GM19372 (cell line): ENCODE results near the gene ZC3H12C.
"Not testable (repeated sequence)": the region's sequence is repeated elsewhere in the genome, so short reads cannot be mapped to it uniquely, and the experiment has no call there.

Experiments used
- ATAC-seq: cut with Tn5 transposase; IDR thresholded peaks from one replicate; pipeline ENCODE4 v1.9.1; 2021; ENCODE audit warnings: mild to moderate bottlenecking, low read depth, moderate library complexity; ENCODE audit not compliant: unreplicated experiment

Gene ZC3H12C

DNA sequence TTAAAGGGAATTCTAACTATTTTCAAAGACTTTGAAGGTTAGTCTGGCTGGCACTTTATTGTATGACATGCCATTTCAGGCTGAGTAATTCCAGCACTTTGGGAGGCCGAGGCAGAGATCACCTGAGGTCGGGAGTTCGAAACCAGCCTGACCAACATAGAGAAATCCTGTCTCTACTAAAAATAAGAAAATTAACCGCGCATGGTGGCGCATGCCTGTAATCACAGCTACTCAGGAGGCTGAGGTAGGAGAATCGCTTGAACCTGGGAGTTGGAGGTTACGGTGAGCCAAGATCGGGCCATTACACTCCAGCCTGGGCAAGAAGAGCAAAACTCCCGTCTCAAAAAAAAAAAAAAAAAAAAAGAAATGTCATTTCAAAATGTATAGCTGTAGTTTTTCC is 107.6 kb downstream of the ZC3H12C start:
- no peak for ATAC-seq

GRCh38 chr11:110207123-110207522 is 113.9 kb downstream of the ZC3H12C start:
- ATAC-seq = no peak

- not testable (repeated sequence) for ATAC-seq
Measured at GRCh38 chr11:110208678-110209312, 115.6 kb downstream of the ZC3H12C start.

- not testable (repeated sequence) for ATAC-seq
Measured at GRCh38 chr11:110209313-110209694, 116.1 kb downstream of the ZC3H12C start.

DNA sequence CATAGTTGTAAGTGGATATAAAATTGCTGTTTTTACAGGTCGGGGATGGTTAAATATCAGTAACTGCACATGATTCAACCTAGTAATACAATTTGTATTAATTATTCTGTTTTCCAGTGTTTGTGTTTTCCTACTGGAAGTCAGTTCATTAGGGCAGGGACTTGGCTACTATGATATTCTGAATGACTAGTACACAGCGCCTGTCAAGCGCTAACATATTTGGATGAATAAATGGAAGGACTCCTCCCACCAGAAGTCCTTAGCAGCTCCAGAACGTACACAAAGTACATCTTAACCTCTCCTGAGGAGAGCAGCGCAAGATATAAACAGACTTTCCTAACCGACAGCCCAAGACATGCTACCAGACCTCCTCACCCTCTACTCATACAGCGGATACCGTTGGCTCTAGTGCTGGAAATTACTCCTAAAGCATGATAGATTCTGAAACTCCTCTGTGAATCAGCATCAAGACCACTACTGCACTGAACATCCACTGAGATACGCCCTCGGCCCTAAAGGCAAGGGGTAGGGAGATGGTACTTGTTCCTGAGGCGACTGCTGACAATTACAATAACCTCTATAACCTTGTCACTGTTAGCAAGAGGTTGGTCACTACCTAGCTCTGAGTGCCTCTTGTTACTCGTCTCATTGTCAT is 124.2 kb downstream of the ZC3H12C start:
- ATAC-seq = no peak

- ATAC-seq = no peak
Measured at GRCh38 chr11:110217936-110218335, 124.7 kb downstream of the ZC3H12C start.

DNA sequence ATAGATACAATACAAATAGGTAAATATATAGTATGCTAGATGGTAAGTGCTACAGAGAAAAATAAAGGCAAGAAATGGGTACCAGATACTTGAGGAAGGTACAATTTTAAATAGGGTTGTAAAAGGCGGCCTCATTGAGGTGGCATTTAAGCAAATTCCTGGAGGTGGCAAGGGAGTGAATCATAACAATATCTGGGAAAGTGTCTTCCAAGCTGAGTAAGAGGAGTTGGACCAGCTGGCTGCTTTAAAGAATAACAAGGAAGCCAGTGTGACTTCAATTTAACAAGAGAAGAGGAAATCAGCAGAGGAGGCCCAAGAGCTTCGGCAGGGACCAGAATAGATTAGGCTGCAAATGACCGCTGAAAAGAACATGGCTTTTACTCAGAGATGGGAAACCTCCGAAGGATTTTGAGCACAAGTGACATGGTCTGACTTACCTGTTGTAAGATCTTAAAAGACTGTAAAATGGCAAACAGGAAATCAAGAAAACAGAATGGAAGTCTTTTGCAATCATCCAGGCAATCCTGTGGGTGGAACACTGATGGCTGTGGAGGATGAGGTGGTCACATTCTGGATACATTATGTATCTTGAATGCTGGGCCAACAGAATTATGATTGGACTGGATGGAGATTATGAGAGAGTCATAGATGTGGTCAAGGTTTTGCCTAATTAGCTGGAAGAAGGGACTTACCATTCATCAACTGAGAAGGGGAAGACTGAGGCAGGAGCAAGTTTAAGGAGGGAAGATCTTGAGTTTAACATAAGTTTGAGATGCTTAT is 126.0 kb downstream of the ZC3H12C start:
- no peak for ATAC-seq
